Fibroblast of upper back skin (primary cell): ENCODE data around the gene RBM4.
"Not testable (repeated sequence)": the region's sequence is repeated elsewhere in the genome, so short reads cannot be mapped to it uniquely, and the experiment has no call there.

ENCODE experiments used
- DNase-seq: peaks from one replicate; pipeline ENCODE4 v3.0.0-alpha.2; 2013

RBM4 gene

GRCh38 chr11:66617155-66617834, 21.2 kb upstream of the RBM4 start:
- no peak for DNase-seq

GRCh38 chr11:66619080-66619554, 19.4 kb upstream of the RBM4 start:
- no peak for DNase-seq

GRCh38 chr11:66624450-66624849, 14.1 kb upstream of the RBM4 start:
- DNase-seq = no peak

GRCh38 chr11:66625041-66625751, 13.3 kb upstream of the RBM4 start:
- no peak for DNase-seq

GRCh38 chr11:66625752-66626149, 12.8 kb upstream of the RBM4 start:
- DNase-seq = no peak

GRCh38 chr11:66626382-66626781, 12.1 kb upstream of the RBM4 start:
- no peak for DNase-seq

- DNase-seq = no peak
Observed at GRCh38 chr11:66626926-66627325, 11.6 kb upstream of the RBM4 start.

GRCh38 chr11:66628061-66628603, 10.4 kb upstream of the RBM4 start:
- DNase-seq = no peak

- DNase-seq = no peak
Observed at GRCh38 chr11:66629356-66629755, 9.1 kb upstream of the RBM4 start.

- no peak for DNase-seq
Observed at GRCh38 chr11:66631883-66632282, 6.6 kb upstream of the RBM4 start.

- no peak for DNase-seq
Observed at GRCh38 chr11:66632952-66633351, 5.6 kb upstream of the RBM4 start.

GRCh38 chr11:66636411-66636810, 2.1 kb upstream of the RBM4 start:
- DNase-seq = no peak

GRCh38 chr11:66637557-66638176, 836 bp upstream of the RBM4 start:
- DNase-seq = no peak

GRCh38 chr11:66639066-66639813, 737 bp downstream of the RBM4 start:
- peak; percentile 26 for DNase-seq

GRCh38 chr11:66639814-66640340, 1.4 kb downstream of the RBM4 start:
- not testable (repeated sequence) for DNase-seq

GRCh38 chr11:66641834-66642233, 3.3 kb downstream of the RBM4 start:
- peak; percentile 19 for DNase-seq

GRCh38 chr11:66643745-66644437, 5.4 kb downstream of the RBM4 start:
- DNase-seq = no peak

- no peak for DNase-seq
Observed at GRCh38 chr11:66646828-66647227, 8.3 kb downstream of the RBM4 start.

- DNase-seq = no peak
Observed at GRCh38 chr11:66649903-66650302, 11.4 kb downstream of the RBM4 start.

GRCh38 chr11:66651016-66651415, 12.5 kb downstream of the RBM4 start:
- DNase-seq = peak; percentile 17

GRCh38 chr11:66652651-66653050, 14.1 kb downstream of the RBM4 start:
- no peak for DNase-seq

GRCh38 chr11:66653123-66653522, 14.6 kb downstream of the RBM4 start:
- no peak for DNase-seq
